MM.1S (cell line): Measurements from ENCODE around the gene NUP210.

Experiments used
- DNase-seq: peaks from one replicate; pipeline ENCODE4 v3.0.0-alpha.2; 2015
- H2AFZ ChIP-seq: fragments of 300-600 bp; sonication (generic); 2 replicates; pipeline ENCODE4 v1.6.0; 2016; ENCODE audit warnings: antibody characterized with exemption, low read length
- H3F3A ChIP-seq: fragments of 300-600 bp; sonication (generic); 2 replicates; pipeline ENCODE4 v1.6.1; 2016; ENCODE audit warnings: mild to moderate bottlenecking, antibody characterized with exemption, low read length, moderate library complexity, mixed read lengths; ENCODE audit not compliant: insufficient read depth
- H3K27ac ChIP-seq: fragments of 300-600 bp; sonication (generic); 2 replicates; pipeline ENCODE4 v1.5.1; 2016; ENCODE audit warnings: mild to moderate bottlenecking, low read length
- H3K27me3 ChIP-seq: fragments of 300-600 bp; sonication (generic); replicated peaks from 2 replicates; pipeline ENCODE4 v1.6.0; 2016; ENCODE audit warnings: low read length; ENCODE audit not compliant: insufficient read depth
- H3K36me3 ChIP-seq: fragments of 300-600 bp; sonication (generic); replicated peaks from 2 replicates; pipeline ENCODE4 v1.6.1; 2016; ENCODE audit warnings: mild to moderate bottlenecking, low read length, mixed read lengths; ENCODE audit not compliant: insufficient read depth
- H3K4me1 ChIP-seq: fragments of 300-600 bp; sonication (generic); 2 replicates; pipeline ENCODE4 v1.6.1; 2016; ENCODE audit warnings: low read length, mixed read lengths
- H3K4me2 ChIP-seq: fragments of 300-600 bp; sonication (generic); 2 replicates; pipeline ENCODE4 v1.6.0; 2016; ENCODE audit warnings: low read depth, low read length
- H3K4me3 ChIP-seq: fragments of 300-600 bp; sonication (generic); 2 replicates; pipeline ENCODE4 v1.5.1; 2016; ENCODE audit warnings: low read length, mixed read lengths
- H3K79me2 ChIP-seq: fragments of 300-600 bp; sonication (generic); 2 replicates; pipeline ENCODE4 v1.6.1; 2016; ENCODE audit warnings: mixed run types, low read length, mixed read lengths
- H3K9ac ChIP-seq: fragments of 300-600 bp; sonication (generic); 2 replicates; pipeline ENCODE4 v1.6.1; 2016; ENCODE audit warnings: low read length, mixed read lengths
- H3K9me2 ChIP-seq: fragments of 300-600 bp; sonication (generic); replicated peaks from 2 replicates; pipeline ENCODE4 v1.6.1; 2016; ENCODE audit warnings: mild to moderate bottlenecking, low read length, mixed read lengths; ENCODE audit not compliant: insufficient read depth
- H3K9me3 ChIP-seq: fragments of 300-600 bp; sonication (generic); replicated peaks from 2 replicates; pipeline ENCODE4 v1.6.1; 2016; ENCODE audit warnings: mild to moderate bottlenecking, low read length, mixed read lengths; ENCODE audit not compliant: insufficient read depth
- H4K20me1 ChIP-seq: fragments of 300-600 bp; sonication (generic); 2 replicates; pipeline ENCODE4 v1.6.1; 2016; ENCODE audit warnings: mild to moderate bottlenecking, low read length, moderate library complexity, mixed read lengths; ENCODE audit not compliant: insufficient read depth
- CTCF ChIP-seq: fragments of 300-600 bp; sonication (generic); IDR thresholded peaks from 2 replicates; pipeline ENCODE4 v1.5.1; 2016; ENCODE audit warnings: antibody characterized with exemption, low read length, mixed read lengths
- EZH2 ChIP-seq: fragments of 300-600 bp; sonication (generic); optimal IDR thresholded peaks from 2 replicates; pipeline ENCODE3; 2017; ENCODE audit warnings: low read depth, mild to moderate bottlenecking, antibody characterized with exemption, low read length, mixed read lengths
- EZH2phosphoT487 ChIP-seq: fragments of 300-600 bp; sonication (generic); IDR thresholded peaks from 2 replicates; pipeline ENCODE4 v1.6.1; 2018; ENCODE audit warnings: antibody characterized with exemption, low read length

NUP210 gene

GRCh38 chr3:13348661-13349396 lies 71.3 kb downstream of the NUP210 start:
- Histone ChIP-seq H2AFZ (no peak overlapping the region), H3K27me3 (no peaks in the 10 kb centered on the region), H3K4me2 (no peak overlapping the region), H3K4me1 (peaks cover 6% of the 10 kb centered on the region; the same call in 1 of the 2 replicates), H3K27ac (no peak overlapping the region), H3K4me3 (no peak overlapping the region), H4K20me1 (no peaks in the 10 kb centered on the region), H3K9ac (no peak overlapping the region), H3K79me2 (peaks cover 2% of the 10 kb centered on the region; the same call in 1 of the 2 replicates), H3K36me3 (peaks cover 12% of the 10 kb centered on the region), H3K9me2 (no peaks in the 10 kb centered on the region), H3F3A (no peaks in the 10 kb centered on the region), H3K9me3 (no peaks in the 10 kb centered on the region)
- TF ChIP-seq EZH2: no peak
- no peak for TF ChIP-seq CTCF
- no peak for TF ChIP-seq EZH2phosphoT487
- DNase-seq: no peak

GRCh38 chr3:13348100-13348499 lies 72.0 kb downstream of the NUP210 start:
- peaks cover 6% of the 10 kb centered on the region; the same call in 1 of the 2 replicates for H3K4me1 ChIP-seq
- no peaks in the 10 kb centered on the region for H3K9me3 ChIP-seq
- no peak overlapping the region for H3K4me3 ChIP-seq
- no peaks in the 10 kb centered on the region for H3F3A ChIP-seq
- H4K20me1 ChIP-seq: no peaks in the 10 kb centered on the region
- no peaks in the 10 kb centered on the region for H3K9me2 ChIP-seq
- H3K27ac ChIP-seq: no peak overlapping the region
- H3K4me2 ChIP-seq: no peak overlapping the region
- no peak for DNase-seq
- no peak overlapping the region for H2AFZ ChIP-seq
- H3K79me2 ChIP-seq: peaks cover 2% of the 10 kb centered on the region; the same call in 1 of the 2 replicates
- H3K27me3 ChIP-seq: no peaks in the 10 kb centered on the region
- TF ChIP-seq EZH2phosphoT487 (no peak), CTCF (no peak), EZH2 (no peak)
- peaks cover 9% of the 10 kb centered on the region for H3K36me3 ChIP-seq
- no peak overlapping the region for H3K9ac ChIP-seq

- H3K9me3 ChIP-seq: no peaks in the 10 kb centered on the region
- H3K9me2 ChIP-seq: no peaks in the 10 kb centered on the region
- no peaks in the 10 kb centered on the region for H3F3A ChIP-seq
- no peak overlapping the region for H3K9ac ChIP-seq
- H3K4me2 ChIP-seq: no peak overlapping the region
- no peak for DNase-seq
- peaks cover 6% of the 10 kb centered on the region; the same call in 1 of the 2 replicates for H3K79me2 ChIP-seq
- peaks cover 6% of the 10 kb centered on the region; the same call in 1 of the 2 replicates for H3K4me1 ChIP-seq
- H3K27me3 ChIP-seq: no peaks in the 10 kb centered on the region
- no peak overlapping the region for H3K27ac ChIP-seq
- H3K36me3 ChIP-seq: peaks cover 3% of the 10 kb centered on the region
- H4K20me1 ChIP-seq: no peaks in the 10 kb centered on the region
- TF ChIP-seq CTCF (no peak), EZH2phosphoT487 (no peak), EZH2 (no peak)
- H3K4me3 ChIP-seq: no peak overlapping the region
- H2AFZ ChIP-seq: no peak overlapping the region
Measured at GRCh38 chr3:13347390-13347950, 72.7 kb downstream of the NUP210 start.
